Measurements from ENCODE around the gene CAPN1.

GRCh38 chr11:65172600-65172999, 9.1 kb upstream of the CAPN1 start:
- no peak for TF ChIP-seq EZH2phosphoT487 (IDR thresholded peaks at IDR 0.05; ENCODE audit: insufficient read depth, low read depth)
- no peak for TF ChIP-seq EZH2 (IDR thresholded peaks at IDR 0.05; ENCODE audit: insufficient read depth, poor library complexity, severe bottlenecking)
